ENCODE results near the gene TFEB. TPM values are rescaled to one million over a fixed set of nuclear protein-coding genes. Genes with fewer than 3 reads are reported as not detected.

Gene TFEB
- polyA plus RNA-seq, 3 donors = 7.9 to 9.9 (median 9.4) TPM

GRCh38 chr6:41726876-41727275, 8.5 kb downstream of the TFEB start:
- no peak for DNase-seq

GRCh38 chr6:41724586-41725501, 10.6 kb downstream of the TFEB start:
- no peak for DNase-seq

DNA sequence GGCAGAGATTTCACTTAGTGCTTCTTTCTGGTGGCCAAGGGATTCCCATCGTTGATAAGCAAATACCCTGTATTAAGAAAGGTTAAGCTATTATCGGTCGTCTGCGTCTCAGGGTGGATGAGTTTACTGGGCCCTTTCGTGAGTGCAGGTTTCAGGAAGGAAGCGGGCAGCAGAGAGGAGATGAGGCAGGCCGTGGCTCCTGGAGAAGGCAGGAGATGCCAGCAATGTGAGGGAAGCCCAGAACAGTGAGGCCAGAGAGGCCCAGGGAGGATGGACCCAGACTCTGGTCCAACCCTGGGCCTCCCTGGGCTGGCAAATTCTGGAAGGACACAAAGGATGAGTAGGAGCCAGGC, 11.2 kb downstream of the TFEB start:
- no peak for DNase-seq

DNA sequence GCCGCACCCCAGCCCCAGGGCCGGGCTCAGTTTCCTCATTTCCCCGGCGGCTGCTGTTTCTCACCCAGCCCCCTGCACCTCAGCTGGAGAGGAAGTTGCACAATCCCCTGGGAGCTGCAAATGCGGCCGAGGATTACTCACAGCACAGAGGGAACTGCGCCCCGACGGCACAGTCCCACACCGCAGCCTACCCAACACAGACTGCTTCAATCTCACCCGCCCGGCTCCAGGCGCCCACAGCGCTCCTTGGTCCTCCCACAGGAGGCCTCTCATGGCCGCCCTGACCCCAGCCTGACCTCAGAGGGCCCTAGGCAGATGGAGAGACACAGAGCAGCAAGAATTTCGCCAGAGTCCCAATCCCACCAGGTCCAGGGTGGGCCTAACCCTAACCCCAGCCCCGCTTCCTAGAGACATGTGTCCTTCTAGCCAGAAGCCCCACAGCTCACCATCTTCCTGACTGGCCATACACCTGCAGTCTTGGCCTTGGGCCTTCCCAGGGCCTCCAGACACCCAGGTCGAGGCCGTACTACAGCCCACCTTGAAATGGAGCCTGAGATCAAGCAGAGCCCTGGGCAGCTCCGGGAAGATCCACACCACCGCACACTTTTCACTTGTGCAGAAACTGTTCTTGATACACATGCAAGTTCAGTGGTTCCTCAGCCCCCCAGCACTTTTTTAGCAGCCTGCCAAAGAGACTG, 11.7 kb downstream of the TFEB start:
- no peak for DNase-seq

DNA sequence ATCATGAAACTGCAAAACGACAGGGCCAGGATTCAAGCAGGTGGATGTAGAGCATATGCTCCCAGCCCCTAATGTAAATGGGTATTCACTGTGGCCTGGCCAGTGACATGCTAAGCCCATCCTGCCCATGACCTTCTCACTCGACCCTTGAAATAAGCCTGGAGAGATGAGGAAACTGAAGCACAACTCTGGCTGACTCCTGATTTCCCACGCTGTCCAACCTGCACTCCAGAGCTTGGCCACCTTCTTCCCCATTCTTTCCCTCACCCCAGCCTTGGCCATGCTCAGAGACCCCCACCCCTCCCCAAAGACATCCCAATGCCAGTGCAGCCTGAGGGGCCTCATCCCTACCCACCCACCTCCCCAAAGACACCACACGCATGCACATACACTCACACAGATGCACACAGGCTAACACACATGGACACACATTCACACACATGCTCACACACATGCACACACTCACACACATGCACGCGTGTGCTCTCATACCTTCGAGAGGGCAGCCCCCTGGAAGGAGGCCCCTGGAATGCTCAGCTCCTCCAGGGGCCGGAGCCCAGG, 12.4 kb downstream of the TFEB start:
- no peak for DNase-seq

DNA sequence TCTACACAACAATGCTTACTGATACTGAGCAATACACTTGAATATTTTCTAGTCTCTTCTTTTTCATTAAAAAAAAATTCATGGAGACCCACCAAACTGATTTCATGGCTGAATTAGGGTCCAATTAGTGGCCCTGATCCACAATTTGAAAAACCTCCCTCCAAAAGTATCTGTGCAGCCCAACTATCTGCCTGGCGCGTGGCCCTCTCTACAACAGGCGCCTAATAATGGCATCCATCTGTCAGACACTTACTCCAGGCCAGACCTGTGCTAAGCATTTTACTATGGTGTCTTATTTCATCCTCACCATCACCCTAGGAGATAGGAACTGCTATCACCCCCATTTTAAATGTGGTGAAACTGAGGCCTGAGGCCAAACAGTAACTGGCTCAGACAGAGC, 14.0 kb downstream of the TFEB start:
- no peak for DNase-seq

DNA sequence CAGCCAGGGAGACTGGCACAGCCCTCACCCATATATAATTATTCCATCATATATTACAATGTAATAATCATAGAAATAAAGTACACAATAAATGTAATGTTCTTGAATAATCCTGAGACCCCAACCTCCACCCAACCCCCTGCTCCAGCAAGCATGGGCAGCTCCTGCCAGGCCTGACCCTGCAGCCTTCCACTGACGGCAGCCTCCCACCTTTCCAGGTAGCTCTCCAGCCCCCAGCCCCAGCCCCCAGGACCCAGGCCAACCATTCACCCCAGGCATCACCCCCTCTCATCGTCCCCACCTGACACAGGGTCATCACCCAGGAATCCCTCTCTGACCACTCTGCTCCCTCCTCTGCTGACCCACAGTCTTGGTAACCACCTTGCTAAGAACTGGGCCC, 14.6 kb downstream of the TFEB start:
- DNase-seq = no peak

- no peak for DNase-seq
These were observed 15.2 kb downstream of the TFEB start for GRCh38 chr6:41720262-41720620.

- DNase-seq = no peak
These were observed 15.8 kb downstream of the TFEB start for GRCh38 chr6:41719436-41720261.

GRCh38 chr6:41718828-41719227, 16.6 kb downstream of the TFEB start:
- no peak for DNase-seq

DNA sequence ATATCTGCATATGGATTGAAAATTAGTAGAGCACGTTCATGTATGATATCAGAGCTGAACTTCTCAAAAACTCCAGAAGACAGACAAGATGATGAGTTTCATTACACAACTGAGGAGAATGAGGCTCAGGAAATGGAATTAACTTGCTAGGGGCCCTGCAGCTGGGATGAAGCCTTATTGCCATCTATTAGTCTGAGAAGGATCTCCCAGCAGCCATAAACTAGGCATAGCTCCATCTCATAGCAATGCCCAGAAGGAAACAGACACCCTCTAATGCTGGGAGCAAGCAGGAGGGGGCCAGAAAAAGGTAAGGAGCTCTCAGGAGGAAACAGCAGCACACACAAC, 18.0 kb downstream of the TFEB start:
- DNase-seq = no peak

- no peak for DNase-seq
These were observed 18.7 kb downstream of the TFEB start for GRCh38 chr6:41716516-41717391.

GRCh38 chr6:41715795-41716515, 19.5 kb downstream of the TFEB start:
- no peak for DNase-seq

DNA sequence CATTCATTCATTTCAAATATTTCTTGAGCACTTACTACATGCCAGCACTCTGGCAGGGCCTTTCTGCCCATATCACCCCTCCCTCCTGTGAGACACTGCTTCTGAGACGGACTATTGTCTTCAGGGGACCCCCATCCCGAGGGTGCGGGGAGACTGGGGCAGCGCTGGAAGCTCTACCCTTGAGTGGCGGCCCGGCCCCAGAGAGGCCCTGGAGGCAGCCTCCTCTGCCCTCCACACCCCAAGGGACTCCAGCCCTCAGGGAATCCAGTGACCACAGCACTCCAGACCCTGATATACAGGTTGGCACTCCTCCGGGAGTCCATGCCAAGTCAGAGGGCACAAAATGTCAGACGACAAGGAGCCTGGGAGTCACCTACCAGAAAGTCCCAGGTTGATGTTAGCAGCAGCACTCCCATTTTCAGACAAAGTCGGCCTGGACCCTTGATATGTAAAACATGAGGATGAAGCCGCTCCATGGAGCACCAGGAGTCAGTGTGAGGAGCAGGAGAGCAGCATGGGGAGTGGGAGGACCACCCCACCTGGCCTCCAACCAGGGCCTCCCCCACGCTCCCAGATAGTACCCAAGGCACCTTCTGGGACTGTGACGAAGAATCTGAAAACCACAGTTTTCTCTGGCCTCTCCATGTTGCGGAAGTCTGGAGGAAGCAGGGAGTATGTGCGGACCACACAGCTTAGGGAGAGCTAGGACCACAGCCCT, 20.7 kb downstream of the TFEB start:
- DNase-seq = no peak

DNA sequence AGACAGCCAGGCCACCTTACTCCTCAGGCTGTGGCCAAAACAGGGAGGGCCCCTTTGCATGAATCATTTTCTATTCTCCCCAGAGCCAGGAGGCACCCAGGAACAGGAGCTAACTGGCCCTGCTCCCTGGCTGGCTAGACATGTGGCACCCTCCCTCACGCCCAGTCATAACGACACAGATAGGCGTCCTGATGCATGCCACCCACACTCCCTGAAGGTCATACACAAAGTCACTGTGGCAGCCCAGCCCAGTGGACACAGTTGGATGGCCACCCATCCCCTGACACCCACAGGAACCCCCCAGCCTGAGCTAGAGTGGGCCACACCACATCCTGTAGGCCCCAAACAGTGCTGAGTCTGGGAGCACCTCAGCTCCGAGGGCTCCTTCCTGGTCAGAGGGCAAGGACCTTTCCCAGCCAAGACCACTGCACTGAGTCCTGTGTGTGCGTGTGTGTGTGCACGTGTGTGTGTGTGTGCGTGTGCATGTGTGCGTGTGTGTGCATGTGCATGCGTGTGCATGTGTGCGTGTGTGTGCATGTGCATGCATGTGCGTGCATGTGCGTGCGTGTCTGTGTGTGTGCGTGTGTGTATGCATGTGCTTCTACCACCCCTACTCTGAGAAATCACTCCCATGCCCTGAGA, 21.6 kb downstream of the TFEB start:
- no peak for DNase-seq

DNA sequence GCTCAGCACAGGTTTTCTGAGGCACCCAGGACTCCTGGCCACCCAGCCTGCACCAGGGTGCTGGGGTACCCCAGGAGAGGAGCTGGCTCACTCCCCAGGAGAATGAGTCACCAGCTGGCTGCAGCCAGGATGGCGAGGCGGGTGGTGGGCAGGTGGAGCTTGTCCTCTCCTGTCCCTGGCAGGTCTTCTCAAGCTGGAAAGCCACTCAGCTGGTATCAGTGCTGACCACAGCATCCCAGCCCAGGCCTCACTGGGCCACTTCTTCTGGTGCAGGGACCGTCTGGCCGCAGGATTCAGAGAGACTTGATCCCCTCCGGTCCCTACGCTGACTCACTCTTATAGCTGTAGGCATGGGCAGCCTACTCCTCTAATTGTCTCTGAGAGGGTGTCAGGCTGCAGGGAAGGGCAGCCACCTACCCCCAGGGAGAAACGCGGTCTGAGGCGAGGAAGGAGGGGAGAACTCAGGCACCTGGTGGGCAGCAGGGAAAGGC, 22.2 kb downstream of the TFEB start:
- no peak for DNase-seq

DNA sequence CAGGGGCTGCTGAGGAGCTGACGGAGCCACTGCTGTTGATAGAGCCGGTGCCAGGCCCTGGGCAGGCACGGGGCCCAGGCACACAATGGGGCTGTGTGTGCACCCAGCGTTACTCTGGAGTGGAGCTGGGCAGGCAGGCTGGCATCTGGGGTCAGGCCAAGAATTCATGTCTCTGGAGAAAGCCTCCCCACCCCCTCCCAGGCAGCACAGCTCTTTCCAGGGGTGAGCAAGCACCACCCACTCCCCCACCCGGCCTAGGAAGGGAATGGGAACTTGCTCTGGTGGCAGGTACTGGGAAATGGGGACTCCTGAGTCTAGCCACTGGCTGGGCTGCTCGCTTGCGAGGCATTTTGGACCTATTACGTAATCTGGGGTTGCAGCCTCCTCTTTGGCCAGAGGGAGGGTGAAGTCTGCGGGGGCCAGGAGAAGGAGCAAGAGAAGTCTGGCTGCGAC, 22.7 kb downstream of the TFEB start:
- no peak for DNase-seq

- DNase-seq = no peak
These were observed 23.9 kb downstream of the TFEB start for GRCh38 chr6:41711323-41712038.
